GM23338 (cell line): ENCODE results near the gene SPRED3.

ENCODE experiments used
- CREB1 ChIP-seq: fragments of 250-450 bp; sonication (Bioruptor Pico); IDR thresholded peaks from 2 replicates; pipeline ENCODE4 v1.5.0; 2020; ENCODE audit warnings: low read depth, mild to moderate bottlenecking, moderate library complexity
- ETS1 ChIP-seq: IDR thresholded peaks from 2 replicates; pipeline ENCODE4 v1.6.1; 2016; ENCODE audit warnings: antibody characterized with exemption
- EZH2 ChIP-seq: fragments of 200-600 bp; sonication (generic); IDR thresholded peaks from one replicate; pipeline ENCODE4 v1.8.0; 2017; ENCODE audit warnings: antibody characterized with exemption, mild to moderate bottlenecking, low read depth; ENCODE audit not compliant: unreplicated experiment
- EZH2phosphoT487 ChIP-seq: fragments of 200-600 bp; sonication (generic); IDR thresholded peaks from one replicate; pipeline ENCODE4 v1.8.1; 2018; ENCODE audit warnings: antibody characterized with exemption; ENCODE audit not compliant: unreplicated experiment
- JUNB ChIP-seq: IDR thresholded peaks from one replicate; pipeline ENCODE4 v1.6.1; 2016; ENCODE audit warnings: antibody characterized with exemption; ENCODE audit not compliant: unreplicated experiment
- NANOG ChIP-seq: IDR thresholded peaks from 2 replicates; pipeline ENCODE4 v1.6.1; 2016; ENCODE audit warnings: antibody characterized with exemption, borderline replicate concordance
- POLR2AphosphoS5 ChIP-seq: IDR thresholded peaks from 2 replicates; pipeline ENCODE4 v1.6.1; 2016; ENCODE audit warnings: antibody characterized with exemption, low read depth
- REST ChIP-seq: IDR thresholded peaks from one replicate; pipeline ENCODE4 v1.6.1; 2018; ENCODE audit warnings: antibody characterized with exemption; ENCODE audit not compliant: unreplicated experiment
- STAT1 ChIP-seq: IDR thresholded peaks from one replicate; pipeline ENCODE4 v1.6.1; 2016; ENCODE audit warnings: antibody characterized with exemption; ENCODE audit not compliant: unreplicated experiment
- ZNF114 ChIP-seq: fragments of 250-450 bp; sonication (Bioruptor Pico); IDR thresholded peaks from 2 replicates; pipeline ENCODE4 v1.5.0; 2020; ENCODE audit warnings: mild to moderate bottlenecking, moderate library complexity
- TF ChIP-seq, protein P1 (sequence below), 2 experiments: fragments of 200-600 bp in 1 of 2; sonication (generic) in 1 of 2; conservative IDR thresholded peaks; 2 replicates each; pipeline versions ENCODE4 v1.5.1 to v1.6.1; 2016 to 2017; ENCODE audit warnings: antibody characterized with exemption in 2 of 2, low read depth in 2 of 2, mild to moderate bottlenecking in 2 of 2, moderate library complexity in 1 of 2
- TF ChIP-seq, protein P2 (sequence below): fragments of 250-450 bp; sonication (Bioruptor Pico); IDR thresholded peaks from 2 replicates; pipeline ENCODE4 v1.5.0; 2020; ENCODE audit warnings: mild to moderate bottlenecking, moderate library complexity

GRCh38 chr19:38371081-38371480 lies 17.4 kb upstream of the SPRED3 start:
- TF ChIP-seq, protein P1, sequence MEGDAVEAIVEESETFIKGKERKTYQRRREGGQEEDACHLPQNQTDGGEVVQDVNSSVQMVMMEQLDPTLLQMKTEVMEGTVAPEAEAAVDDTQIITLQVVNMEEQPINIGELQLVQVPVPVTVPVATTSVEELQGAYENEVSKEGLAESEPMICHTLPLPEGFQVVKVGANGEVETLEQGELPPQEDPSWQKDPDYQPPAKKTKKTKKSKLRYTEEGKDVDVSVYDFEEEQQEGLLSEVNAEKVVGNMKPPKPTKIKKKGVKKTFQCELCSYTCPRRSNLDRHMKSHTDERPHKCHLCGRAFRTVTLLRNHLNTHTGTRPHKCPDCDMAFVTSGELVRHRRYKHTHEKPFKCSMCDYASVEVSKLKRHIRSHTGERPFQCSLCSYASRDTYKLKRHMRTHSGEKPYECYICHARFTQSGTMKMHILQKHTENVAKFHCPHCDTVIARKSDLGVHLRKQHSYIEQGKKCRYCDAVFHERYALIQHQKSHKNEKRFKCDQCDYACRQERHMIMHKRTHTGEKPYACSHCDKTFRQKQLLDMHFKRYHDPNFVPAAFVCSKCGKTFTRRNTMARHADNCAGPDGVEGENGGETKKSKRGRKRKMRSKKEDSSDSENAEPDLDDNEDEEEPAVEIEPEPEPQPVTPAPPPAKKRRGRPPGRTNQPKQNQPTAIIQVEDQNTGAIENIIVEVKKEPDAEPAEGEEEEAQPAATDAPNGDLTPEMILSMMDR (conservative IDR thresholded peaks at IDR 0.05; ENCODE audit: low read depth in 2 of 2): no peak
- TF ChIP-seq REST: no peak
- no peak for TF ChIP-seq CREB1 (CRISPR knock-in tag)
- no peak for TF ChIP-seq ETS1
- no peak for TF ChIP-seq EZH2
- no peak for TF ChIP-seq EZH2phosphoT487
- TF ChIP-seq, protein P2, sequence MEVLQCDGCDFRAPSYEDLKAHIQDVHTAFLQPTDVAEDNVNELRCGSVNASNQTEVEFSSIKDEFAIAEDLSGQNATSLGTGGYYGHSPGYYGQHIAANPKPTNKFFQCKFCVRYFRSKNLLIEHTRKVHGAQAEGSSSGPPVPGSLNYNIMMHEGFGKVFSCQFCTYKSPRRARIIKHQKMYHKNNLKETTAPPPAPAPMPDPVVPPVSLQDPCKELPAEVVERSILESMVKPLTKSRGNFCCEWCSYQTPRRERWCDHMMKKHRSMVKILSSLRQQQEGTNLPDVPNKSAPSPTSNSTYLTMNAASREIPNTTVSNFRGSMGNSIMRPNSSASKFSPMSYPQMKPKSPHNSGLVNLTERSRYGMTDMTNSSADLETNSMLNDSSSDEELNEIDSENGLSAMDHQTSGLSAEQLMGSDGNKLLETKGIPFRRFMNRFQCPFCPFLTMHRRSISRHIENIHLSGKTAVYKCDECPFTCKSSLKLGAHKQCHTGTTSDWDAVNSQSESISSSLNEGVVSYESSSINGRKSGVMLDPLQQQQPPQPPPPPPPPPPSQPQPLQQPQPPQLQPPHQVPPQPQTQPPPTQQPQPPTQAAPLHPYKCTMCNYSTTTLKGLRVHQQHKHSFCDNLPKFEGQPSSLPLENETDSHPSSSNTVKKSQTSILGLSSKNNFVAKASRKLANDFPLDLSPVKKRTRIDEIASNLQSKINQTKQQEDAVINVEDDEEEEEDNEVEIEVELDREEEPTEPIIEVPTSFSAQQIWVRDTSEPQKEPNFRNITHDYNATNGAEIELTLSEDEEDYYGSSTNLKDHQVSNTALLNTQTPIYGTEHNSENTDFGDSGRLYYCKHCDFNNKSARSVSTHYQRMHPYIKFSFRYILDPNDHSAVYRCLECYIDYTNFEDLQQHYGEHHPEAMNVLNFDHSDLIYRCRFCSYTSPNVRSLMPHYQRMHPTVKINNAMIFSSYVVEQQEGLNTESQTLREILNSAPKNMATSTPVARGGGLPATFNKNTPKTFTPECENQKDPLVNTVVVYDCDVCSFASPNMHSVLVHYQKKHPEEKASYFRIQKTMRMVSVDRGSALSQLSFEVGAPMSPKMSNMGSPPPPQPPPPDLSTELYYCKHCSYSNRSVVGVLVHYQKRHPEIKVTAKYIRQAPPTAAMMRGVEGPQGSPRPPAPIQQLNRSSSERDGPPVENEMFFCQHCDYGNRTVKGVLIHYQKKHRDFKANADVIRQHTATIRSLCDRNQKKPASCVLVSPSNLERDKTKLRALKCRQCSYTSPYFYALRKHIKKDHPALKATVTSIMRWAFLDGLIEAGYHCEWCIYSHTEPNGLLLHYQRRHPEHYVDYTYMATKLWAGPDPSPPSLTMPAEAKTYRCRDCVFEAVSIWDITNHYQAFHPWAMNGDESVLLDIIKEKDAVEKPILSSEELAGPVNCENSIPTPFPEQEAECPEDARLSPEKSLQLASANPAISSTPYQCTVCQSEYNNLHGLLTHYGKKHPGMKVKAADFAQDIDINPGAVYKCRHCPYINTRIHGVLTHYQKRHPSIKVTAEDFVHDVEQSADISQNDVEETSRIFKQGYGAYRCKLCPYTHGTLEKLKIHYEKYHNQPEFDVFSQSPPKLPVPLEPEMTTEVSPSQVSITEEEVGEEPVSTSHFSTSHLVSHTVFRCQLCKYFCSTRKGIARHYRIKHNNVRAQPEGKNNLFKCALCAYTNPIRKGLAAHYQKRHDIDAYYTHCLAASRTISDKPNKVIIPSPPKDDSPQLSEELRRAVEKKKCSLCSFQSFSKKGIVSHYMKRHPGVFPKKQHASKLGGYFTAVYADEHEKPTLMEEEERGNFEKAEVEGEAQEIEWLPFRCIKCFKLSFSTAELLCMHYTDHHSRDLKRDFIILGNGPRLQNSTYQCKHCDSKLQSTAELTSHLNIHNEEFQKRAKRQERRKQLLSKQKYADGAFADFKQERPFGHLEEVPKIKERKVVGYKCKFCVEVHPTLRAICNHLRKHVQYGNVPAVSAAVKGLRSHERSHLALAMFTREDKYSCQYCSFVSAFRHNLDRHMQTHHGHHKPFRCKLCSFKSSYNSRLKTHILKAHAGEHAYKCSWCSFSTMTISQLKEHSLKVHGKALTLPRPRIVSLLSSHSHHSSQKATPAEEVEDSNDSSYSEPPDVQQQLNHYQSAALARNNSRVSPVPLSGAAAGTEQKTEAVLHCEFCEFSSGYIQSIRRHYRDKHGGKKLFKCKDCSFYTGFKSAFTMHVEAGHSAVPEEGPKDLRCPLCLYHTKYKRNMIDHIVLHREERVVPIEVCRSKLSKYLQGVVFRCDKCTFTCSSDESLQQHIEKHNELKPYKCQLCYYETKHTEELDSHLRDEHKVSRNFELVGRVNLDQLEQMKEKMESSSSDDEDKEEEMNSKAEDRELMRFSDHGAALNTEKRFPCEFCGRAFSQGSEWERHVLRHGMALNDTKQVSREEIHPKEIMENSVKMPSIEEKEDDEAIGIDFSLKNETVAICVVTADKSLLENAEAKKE (CRISPR knock-in tag): no peak
- TF ChIP-seq JUNB: no peak
- no peak for TF ChIP-seq POLR2AphosphoS5
- TF ChIP-seq ZNF114 (CRISPR knock-in tag): no peak
- no peak for TF ChIP-seq NANOG
- no peak for TF ChIP-seq STAT1
